Mesenchymal stem cell (in vitro differentiated cells and primary cell): ENCODE results near the gene LTBR.
A peak's percentile ranks its signal among the peaks of the same experiment; 100 is the strongest.

Source experiments
- DNase-seq: peaks from one replicate; pipeline ENCODE4 v3.0.0-alpha.2; 2013
- H2AFZ ChIP-seq: one replicate; pipeline ENCODE4 v1.6.1; 2013; ENCODE audit warnings: low read depth, mild to moderate bottlenecking, control low read depth, inconsistent platforms, low read length, moderate library complexity
- H2AK5ac ChIP-seq: 2 replicates; pipeline ENCODE4 v1.6.1; 2013; ENCODE audit warnings: low read length, moderate library complexity, mild to moderate bottlenecking, inconsistent platforms; ENCODE audit not compliant: severe bottlenecking
- H2BK120ac ChIP-seq: one replicate; pipeline ENCODE4 v1.6.1; 2013; ENCODE audit warnings: low read depth, mild to moderate bottlenecking, inconsistent platforms, low read length, moderate library complexity
- H2BK12ac ChIP-seq, 2 experiments: one replicate each; pipeline ENCODE4 v1.6.1; 2013; ENCODE audit warnings: inconsistent platforms in 2 of 2, low read length in 2 of 2, mild to moderate bottlenecking in 2 of 2, moderate library complexity in 2 of 2, control low read depth in 1 of 2
- H2BK15ac ChIP-seq: one replicate; pipeline ENCODE4 v1.6.1; 2013; ENCODE audit warnings: mild to moderate bottlenecking, low read depth, inconsistent platforms; ENCODE audit not compliant: poor library complexity, severe bottlenecking
- H2BK5ac ChIP-seq: 2 replicates; pipeline ENCODE4 v1.6.1; 2013; ENCODE audit warnings: low read depth, mild to moderate bottlenecking, low read length, control low read depth, inconsistent platforms; ENCODE audit not compliant: poor library complexity, severe bottlenecking
- H3K14ac ChIP-seq, 2 experiments: one replicate each; pipeline ENCODE4 v1.6.1; 2013; ENCODE audit warnings: inconsistent platforms in 2 of 2, low read length in 2 of 2, control low read depth in 1 of 2, mild to moderate bottlenecking in 1 of 2, moderate library complexity in 1 of 2
- H3K18ac ChIP-seq, 2 experiments: one replicate each; pipeline ENCODE4 v1.6.1; 2013; ENCODE audit warnings: inconsistent platforms in 2 of 2, low read length in 2 of 2, control low read depth in 1 of 2, low read depth in 1 of 2, mild to moderate bottlenecking in 1 of 2
- H3K23ac ChIP-seq, 2 experiments: one replicate each; pipeline ENCODE4 v1.6.1; 2013; ENCODE audit warnings: inconsistent platforms in 2 of 2, low read length in 2 of 2, mild to moderate bottlenecking in 2 of 2, moderate library complexity in 2 of 2, control low read depth in 1 of 2
- H3K27ac ChIP-seq: 2 replicates; pipeline ENCODE4 v1.5.1; 2013; ENCODE audit warnings: mild to moderate bottlenecking, moderate library complexity, low read length, control low read depth, inconsistent platforms; ENCODE audit not compliant: poor library complexity, severe bottlenecking
- H3K27me3 ChIP-seq, 2 experiments: 2 replicates each; pipeline versions ENCODE4 v1.6.1 to v1.7.0; 2013; ENCODE audit warnings: low read length in 2 of 2, mild to moderate bottlenecking in 2 of 2, moderate library complexity in 2 of 2, control low read depth in 1 of 2, inconsistent platforms in 1 of 2; ENCODE audit not compliant: control insufficient read depth in 1 of 2, insufficient read depth in 1 of 2
- H3K36me3 ChIP-seq, 2 experiments: 2 replicates each; pipeline versions ENCODE4 v1.6.1 to v1.7.0; 2013; ENCODE audit warnings: low read length in 2 of 2, control low read depth in 1 of 2, inconsistent platforms in 1 of 2, low read depth in 1 of 2, mild to moderate bottlenecking in 1 of 2; ENCODE audit not compliant: insufficient read depth in 2 of 2, control insufficient read depth in 1 of 2
- H3K4ac ChIP-seq, 2 experiments: one replicate each; pipeline ENCODE4 v1.6.1; 2013; ENCODE audit warnings: inconsistent platforms in 2 of 2, low read length in 2 of 2, mild to moderate bottlenecking in 2 of 2, moderate library complexity in 2 of 2, control low read depth in 1 of 2, low read depth in 1 of 2
- H3K4me1 ChIP-seq: 2 replicates; pipeline ENCODE4 v1.6.1; 2013; ENCODE audit warnings: low read depth, low read length, control low read depth; ENCODE audit not compliant: control insufficient read depth, insufficient read depth
- H3K4me2 ChIP-seq: 2 replicates; pipeline ENCODE4 v1.6.1; 2013; ENCODE audit warnings: low read length, mild to moderate bottlenecking, inconsistent platforms; ENCODE audit not compliant: poor library complexity, severe bottlenecking
- H3K4me3 ChIP-seq, 2 experiments: 2 replicates each; pipeline versions ENCODE4 v1.5.1 to v1.7.0; 2013; ENCODE audit warnings: low read length in 2 of 2, mild to moderate bottlenecking in 2 of 2, control low read depth in 1 of 2, low read depth in 1 of 2; ENCODE audit not compliant: insufficient read depth in 1 of 2
- H3K79me1 ChIP-seq: replicated peaks from 2 replicates; pipeline ENCODE4 v1.6.1; 2013; ENCODE audit warnings: mild to moderate bottlenecking, control low read depth, low read length, inconsistent platforms; ENCODE audit not compliant: poor library complexity, severe bottlenecking
- H3K9ac ChIP-seq: 2 replicates; pipeline ENCODE4 v1.7.0; 2013; ENCODE audit warnings: mild to moderate bottlenecking, low read length, moderate library complexity
- H3K9me3 ChIP-seq: 2 replicates; pipeline ENCODE4 v1.7.0; 2013; ENCODE audit warnings: mild to moderate bottlenecking, low read length; ENCODE audit not compliant: control insufficient read depth
- H4K8ac ChIP-seq: one replicate; pipeline ENCODE4 v1.6.1; 2013; ENCODE audit warnings: inconsistent platforms, mild to moderate bottlenecking, low read length, moderate library complexity
- H4K91ac ChIP-seq: one replicate; pipeline ENCODE4 v1.6.1; 2013; ENCODE audit warnings: mild to moderate bottlenecking, low read length, inconsistent platforms
- WGBS: methylation state at CpG from one replicate; pipeline ENCODE4 v1.1.7; 2013; ENCODE audit warnings: mixed read lengths; 5-methylcytosine and 5-hydroxymethylcytosine counted together

The LTBR gene

GRCh38 chr12:6340745-6341416 is 43.1 kb upstream of the LTBR start:
- peak overlapping the region; percentile 14 to 84 for H2BK12ac ChIP-seq
- peak overlapping the region; percentile 76 for H3K4me2 ChIP-seq
- peak overlapping the region; percentile 98 for H3K9ac ChIP-seq
- H4K8ac ChIP-seq = peak overlapping the region; percentile 79
- H2BK15ac ChIP-seq = peak overlapping the region; percentile 61
- peak overlapping the region; percentile 86 for H4K91ac ChIP-seq
- H3K18ac ChIP-seq = peak overlapping the region; percentile 92 to 98
- H2BK5ac ChIP-seq = peak overlapping the region; percentile 67
- H2AFZ ChIP-seq = no peak overlapping the region
- peaks cover 4% of the 10 kb centered on the region for H3K79me1 ChIP-seq
- no peaks in the 10 kb centered on the region for H3K27me3 ChIP-seq
- H3K23ac ChIP-seq = peak overlapping the region in 1 of 2 experiments; percentile 96
- peak overlapping the region; percentile 49 for H2AK5ac ChIP-seq
- H3K4me3 ChIP-seq = peak overlapping the region; percentile 70 to 96
- peak overlapping the region; percentile 21 to 97 for H3K14ac ChIP-seq
- peak overlapping the region; percentile 82 to 96 for H3K4ac ChIP-seq
- DNase-seq = peak; percentile 4
- peaks cover 35% of the 10 kb centered on the region for H3K4me1 ChIP-seq
- peak overlapping the region; percentile 99 for H3K27ac ChIP-seq
- no peaks in the 10 kb centered on the region for H3K9me3 ChIP-seq
- H3K36me3 ChIP-seq = peaks cover 4 to 7% of the 10 kb centered on the region in 2 experiments
- under 1% methylated on average over 14 of the region's 15 CpGs for WGBS
- peak overlapping the region; percentile 54 for H2BK120ac ChIP-seq

- Histone ChIP-seq H3K23ac (peak within 1 kb of the TSS in 1 of 2 experiments; percentile 96), H2AFZ (no peak within 1 kb of the TSS), H3K36me3 (peaks cover 4 to 7% of the 10 kb centered on the region in 2 experiments), H3K14ac (peak within 1 kb of the TSS; percentile 21 to 97), H4K8ac (peak within 1 kb of the TSS; percentile 79), H3K4me3 (peak within 1 kb of the TSS; percentile 70 to 96), H3K9ac (peak within 1 kb of the TSS; percentile 98), H3K4ac (peak within 1 kb of the TSS; percentile 88 to 96), H2BK5ac (peak within 1 kb of the TSS; percentile 67), H4K91ac (peak within 1 kb of the TSS; percentile 95), H2BK120ac (peak within 1 kb of the TSS; percentile 81), H3K18ac (peak within 1 kb of the TSS; percentile 92 to 98), H3K79me1 (peaks cover 4% of the 10 kb centered on the region), H3K27me3 (no peaks in the 10 kb centered on the region), H3K4me2 (peak within 1 kb of the TSS; percentile 76), H2AK5ac (peak within 1 kb of the TSS; percentile 79), H2BK15ac (peak within 1 kb of the TSS; percentile 66), H3K9me3 (no peaks in the 10 kb centered on the region), H3K4me1 (peaks cover 31% of the 10 kb centered on the region), H3K27ac (peak within 1 kb of the TSS; percentile 99), H2BK12ac (peak within 1 kb of the TSS; percentile 92 to 96)
- under 1% methylated on average over 19 of the region's 21 CpGs for WGBS
- peak; percentile 89 for DNase-seq
These were observed 42.4 kb upstream of the LTBR start, which contains the start of gene TNFRSF1A for GRCh38 chr12:6341417-6342139. TNFRSF1A (minus strand) TSS chr12:6342076; CDS start chr12:6341814, 262 bp downstream.

- peaks cover 4 to 6% of the 10 kb centered on the region in 2 experiments for H3K36me3 ChIP-seq
- H3K79me1 ChIP-seq = peaks cover 4% of the 10 kb centered on the region
- peak overlapping the region; percentile 81 for H2BK120ac ChIP-seq
- H2BK5ac ChIP-seq = no peak overlapping the region
- peak overlapping the region in 1 of 2 experiments; percentile 96 for H3K4me3 ChIP-seq
- peak overlapping the region; percentile 38 for H3K27ac ChIP-seq
- peak overlapping the region; percentile 92 to 96 for H2BK12ac ChIP-seq
- H3K9me3 ChIP-seq = no peaks in the 10 kb centered on the region
- H3K4me1 ChIP-seq = peaks cover 26% of the 10 kb centered on the region
- DNase-seq = no peak
- peak overlapping the region; percentile 79 for H4K8ac ChIP-seq
- H2AFZ ChIP-seq = no peak overlapping the region
- peak overlapping the region; percentile 79 for H2AK5ac ChIP-seq
- peak overlapping the region; percentile 8 for H3K4me2 ChIP-seq
- no peak overlapping the region for H2BK15ac ChIP-seq
- peak overlapping the region in 1 of 2 experiments; percentile 88 for H3K4ac ChIP-seq
- peak overlapping the region; percentile 95 for H4K91ac ChIP-seq
- H3K14ac ChIP-seq = peak overlapping the region in 1 of 2 experiments; percentile 56
- H3K9ac ChIP-seq = peak overlapping the region; percentile 98
- H3K18ac ChIP-seq = peak overlapping the region; percentile 87 to 92
- no peak overlapping the region for H3K23ac ChIP-seq
- 62% methylated on average over 6 of the region's 7 CpGs for WGBS
- no peaks in the 10 kb centered on the region for H3K27me3 ChIP-seq
These were observed 41.6 kb upstream of the LTBR start for GRCh38 chr12:6342140-6342889.
